ENCODE results near the gene PITPNM2.

GRCh38 chr12:123180171-123180570, 29.3 kb upstream of the PITPNM2 start:
- TF ChIP-seq CTCF (IDR thresholded peaks at IDR 0.05) (no peak), POLR2A (IDR thresholded peaks at IDR 0.05) (no peak), POLR2AphosphoS5 (IDR thresholded peaks at IDR 0.05) (no peak), EP300 (IDR thresholded peaks at IDR 0.05) (no peak)
